A549 (cell line): ENCODE data around the gene PTPN23. TPM values are rescaled to one million over a fixed set of nuclear protein-coding genes. Genes with fewer than 3 reads are reported as not detected.

Source experiments
- ATAC-seq, 2 experiments: fragments of 200-7000 bp in 1 of 2; fragments of >200 bp in 1 of 2; cut with Nextera tagmentation in 1 of 2; cut with Tn5 transposase in 1 of 2; 3 replicates each; pipeline versions ENCODE4 v1.8.0 to v1.9.1; 2018 to 2020; ENCODE audit warnings: mild to moderate bottlenecking in 1 of 2, moderate library complexity in 1 of 2
- CTCF ChIA-PET: fragments of 300-600 bp; sonication (Branson Sonifier 250); formaldehyde crosslinking; extraction: SDS; loops from one replicate; lab custom pipeline; 2021; ENCODE audit warnings: antibody characterized with exemption, inconsistent platforms; lab: Yijun Ruan, JAX
- POLR2A ChIA-PET: fragments of 350-600 bp; formaldehyde crosslinking; extraction: SDS; loops from one replicate; lab custom pipeline; 2021; ENCODE audit warnings: antibody characterized with exemption, inconsistent platforms; lab: Yijun Ruan, JAX
- DNase-seq, 2 experiments: peaks; one replicate each; pipeline versions ENCODE4 v3.0.0 to v3.0.0-alpha.2; 2011 to 2016; ENCODE audit warnings: low read depth in 1 of 2, low spot score in 1 of 2
- FAIRE-seq: peaks from 2 replicates; lab custom pipeline; 2011; peaks lifted over from hg19 to GRCh38; lab: Jason Lieb, UNC
- H3K27ac ChIP-seq, 2 experiments: fragments of >200 bp; sonication (Bioruptor Twin); formaldehyde crosslinking; 3 replicates each; pipeline ENCODE4 v1.5.1; 2016 to 2017
- H3K4me1 ChIP-seq: fragments of >200 bp; sonication (Bioruptor Twin); formaldehyde crosslinking; 3 replicates; pipeline ENCODE4 v1.6.1; 2016
- H3K4me2 ChIP-seq: fragments of >200 bp; sonication (Bioruptor Twin); formaldehyde crosslinking; 3 replicates; pipeline ENCODE4 v1.6.1; 2016
- H3K4me3 ChIP-seq: fragments of >200 bp; sonication (Bioruptor Twin); formaldehyde crosslinking; 3 replicates; pipeline ENCODE4 v1.5.1; 2016
- H3K9me3 ChIP-seq: fragments of >200 bp; sonication (Bioruptor Twin); formaldehyde crosslinking; 3 replicates; pipeline ENCODE4 v1.6.1; 2016
- BCL3 ChIP-seq: fragments of >200 bp; sonication (Bioruptor Twin); formaldehyde crosslinking; IDR thresholded peaks from 3 replicates; pipeline ENCODE4 v1.6.1; 2016
- CBX2 ChIP-seq: fragments of 200-600 bp; sonication (generic); IDR thresholded peaks from 2 replicates; pipeline ENCODE4 v1.6.1; 2016; ENCODE audit warnings: low read depth, mild to moderate bottlenecking, borderline replicate concordance
- CBX8 ChIP-seq: fragments of 200-600 bp; sonication (generic); IDR thresholded peaks from 2 replicates; pipeline ENCODE4 v1.6.1; 2016
- CEBPB ChIP-seq, 2 experiments: fragments of >200 bp in 1 of 2; sonication (Bioruptor Twin) in 1 of 2; formaldehyde crosslinking in 1 of 2; IDR thresholded peaks; 2 replicates each; pipeline ENCODE4 v1.6.1; 2012 to 2016
- CTCF ChIP-seq: fragments of >200 bp; sonication (Bioruptor Twin); formaldehyde crosslinking; IDR thresholded peaks from 3 replicates; pipeline ENCODE4 v1.5.1; 2016
- EP300 ChIP-seq, 2 experiments: fragments of >200 bp; sonication (Bioruptor Twin); formaldehyde crosslinking; IDR thresholded peaks; 2 replicates in 1 of 2; 3 replicates in 1 of 2; pipeline ENCODE4 v1.6.1; 2016 to 2017
- FOSB ChIP-seq: fragments of 250-450 bp; sonication (Bioruptor Pico); IDR thresholded peaks from 2 replicates; pipeline ENCODE4 v1.5.0; 2020; ENCODE audit warnings: mild to moderate bottlenecking, moderate library complexity
- HDAC2 ChIP-seq: fragments of 200-600 bp; sonication (generic); IDR thresholded peaks from 2 replicates; pipeline ENCODE4 v1.6.1; 2016
- JUNB ChIP-seq: fragments of >200 bp; sonication (Bioruptor Twin); formaldehyde crosslinking; IDR thresholded peaks from 2 replicates; pipeline ENCODE4 v1.6.1; 2016
- KDM1A ChIP-seq: fragments of 200-600 bp; sonication (generic); IDR thresholded peaks from 2 replicates; pipeline ENCODE4 v1.6.1; 2016; ENCODE audit warnings: low read depth, mild to moderate bottlenecking
- MAX ChIP-seq: IDR thresholded peaks from 2 replicates; pipeline ENCODE4 v1.6.1; 2012
- MYC ChIP-seq: IDR thresholded peaks from 2 replicates; pipeline ENCODE4 v1.6.1; 2012; ENCODE audit warnings: mild to moderate bottlenecking, inconsistent platforms, low read length, improper control_type of control experiment, borderline replicate concordance
- NFE2L2 ChIP-seq: fragments of 150-350 bp; conservative IDR thresholded peaks from 2 replicates; pipeline ENCODE4 v1.6.1; 2014; ENCODE audit warnings: low read length
- NPAS2 ChIP-seq: fragments of 250-450 bp; sonication (Bioruptor Pico); IDR thresholded peaks from 2 replicates; pipeline ENCODE4 v1.8.0; 2022; ENCODE audit warnings: mild to moderate bottlenecking, moderate library complexity, borderline replicate concordance
- NR3C1 ChIP-seq: fragments of >200 bp; sonication (Bioruptor Twin); formaldehyde crosslinking; IDR thresholded peaks from 3 replicates; pipeline ENCODE4 v1.6.1; 2017
- PBX3 ChIP-seq: IDR thresholded peaks from 2 replicates; pipeline ENCODE4 v1.6.1; 2012
- PHF8 ChIP-seq: fragments of 200-600 bp; sonication (generic); IDR thresholded peaks from 2 replicates; pipeline ENCODE4 v1.6.1; 2016; ENCODE audit warnings: low read depth, mild to moderate bottlenecking, antibody characterized with exemption, moderate library complexity, borderline replicate concordance
- POLR2A ChIP-seq: IDR thresholded peaks from 2 replicates; pipeline ENCODE4 v1.6.1; 2012; ENCODE audit warnings: mild to moderate bottlenecking, low read length
- POLR2AphosphoS2 ChIP-seq: conservative IDR thresholded peaks from 2 replicates; pipeline ENCODE4 v1.6.1; 2012; ENCODE audit warnings: low read length, improper control_type of control experiment, inconsistent platforms
- RAD21 ChIP-seq, 2 experiments: fragments of >200 bp in 1 of 2; sonication (Bioruptor Twin) in 1 of 2; formaldehyde crosslinking in 1 of 2; IDR thresholded peaks in 1 of 2; conservative IDR thresholded peaks in 1 of 2; 2 replicates in 1 of 2; 3 replicates in 1 of 2; pipeline ENCODE4 v1.6.1; 2012 to 2018; ENCODE audit warnings: inconsistent platforms in 1 of 2
- RCOR1 ChIP-seq: fragments of 150-350 bp; IDR thresholded peaks from 2 replicates; pipeline ENCODE4 v1.6.1; 2014; ENCODE audit warnings: antibody characterized with exemption, low read length, low read depth
- TP53 ChIP-seq: fragments of 250-450 bp; sonication (Bioruptor Pico); IDR thresholded peaks from 2 replicates; pipeline ENCODE4 v1.5.0; 2021; ENCODE audit warnings: mild to moderate bottlenecking, moderate library complexity
- USF2 ChIP-seq: fragments of 450-650 bp; IDR thresholded peaks from 2 replicates; pipeline ENCODE4 v1.6.1; 2014; ENCODE audit warnings: antibody characterized with exemption
- ZC3H11A ChIP-seq: fragments of 450-650 bp; IDR thresholded peaks from 2 replicates; pipeline ENCODE4 v1.6.1; 2014; ENCODE audit warnings: antibody characterized with exemption, mild to moderate bottlenecking
- ZSCAN20 ChIP-seq: fragments of 250-450 bp; sonication (Bioruptor Pico); IDR thresholded peaks from 2 replicates; pipeline ENCODE4 v1.8.0; 2022; ENCODE audit warnings: mild to moderate bottlenecking, moderate library complexity
- WGBS: methylation state at CpG from one replicate; pipeline ENCODE4 v1.1.6; 2017; ENCODE audit errors: missing lambda C conversion rate; 5-methylcytosine and 5-hydroxymethylcytosine counted together
- polyA plus RNA-seq, 4 experiments: library from polyadenylated mRNA; depleted of rRNA in 3 of 4; stranded (reverse); fragments of >200 nt; fragmentation: RNase III in 1 of 4; extraction: RNeasy Plus Mini Kit Qiagen cat#74134 plus additional on column Dnase treatment in 1 of 4; gene quantifications; 2 replicates in 3 of 4; 3 replicates in 1 of 4; pipeline ENCODE4 v1.2.3, GENCODE V29; 2011 to 2017

The PTPN23 gene
- polyA plus RNA-seq, 2 of the 4 experiments (the other 2 are of a cell fraction), result 1.5 to 16.8 TPM

- no peak for DNase-seq
- H3K27ac ChIP-seq, result no peak overlapping the region
- H3K4me2 ChIP-seq, result no peak overlapping the region
- POLR2A ChIA-PET, result no interaction called here
- H3K4me1 ChIP-seq, result no peaks in the 10 kb centered on the region
- no peak overlapping the region for H3K4me3 ChIP-seq
- H3K9me3 ChIP-seq, result peaks cover 7% of the 10 kb centered on the region; the same call in 1 of the 3 replicates
- CTCF ChIA-PET, result no interaction called here
- no peak for FAIRE-seq
- WGBS, result 66% methylated on average over 3 of the region's 3 CpGs
- ATAC-seq, result peak in 1 of 2 experiments; percentile 19; a peak in 1 of 6 replicates
- no peak for TF ChIP-seq EP300 (IDR thresholded peaks at IDR 0.05)
- no peak for TF ChIP-seq KDM1A
Observed at GRCh38 chr3:47355010-47355409, 25.8 kb upstream of the PTPN23 start.

- POLR2A ChIA-PET, result no interaction called here
- whole genome bisulfite sequencing, result 96% methylated on average over 24 of the region's 31 CpGs
- Histone ChIP-seq H3K4me3 (no peak overlapping the region), H3K4me2 (no peak overlapping the region), H3K4me1 (no peaks in the 10 kb centered on the region), H3K27ac (no peak overlapping the region), H3K9me3 (peaks cover 7% of the 10 kb centered on the region; the same call in 1 of the 3 replicates)
- ATAC-seq (no peak), DNase-seq (no peak), FAIRE-seq (no peak)
- TF ChIP-seq CBX8 (no peak), HDAC2 (no peak), CBX2 (no peak), ZC3H11A (no peak), CEBPB (IDR thresholded peaks at IDR 0.05) (no peak), PHF8 (no peak), NFE2L2 (no peak), MYC (no peak), CTCF (no peak), RCOR1 (no peak), FOSB (CRISPR knock-in tag) (no peak), NPAS2 (no peak), POLR2AphosphoS2 (no peak), PBX3 (no peak), USF2 (no peak)
- CTCF ChIA-PET, result no interaction called here
Observed at GRCh38 chr3:47356201-47356600, 24.6 kb upstream of the PTPN23 start.

- TF ChIP-seq TP53, result no peak
- no peak for TF ChIP-seq JUNB
- TF ChIP-seq POLR2A, result no peak
- no peak for TF ChIP-seq BCL3
- no peak for TF ChIP-seq ZSCAN20 (CRISPR knock-in tag)
- no peak for TF ChIP-seq EP300 (IDR thresholded peaks at IDR 0.05)
- no peak for TF ChIP-seq KDM1A
- TF ChIP-seq PHF8, result no peak
- no peak for TF ChIP-seq NPAS2
- no peak for TF ChIP-seq RCOR1
- no peak for TF ChIP-seq CTCF
- TF ChIP-seq MAX, result no peak
- TF ChIP-seq RAD21 (conservative IDR thresholded peaks at IDR 0.05 in 1 of 2, IDR thresholded peaks at IDR 0.05 in 1 of 2), result no peak
- TF ChIP-seq NR3C1, result no peak
- ATAC-seq, result no peak
- ChIA-PET CTCF (interaction anchor here (0.6 kb wide), 1 partner anchor 10 kb away, joined by 5 read pairs; no protein-coding TSS in a partner anchor), POLR2A (no interaction called here)
- Histone ChIP-seq H3K9me3 (peaks cover 7% of the 10 kb centered on the region; the same call in 1 of the 3 replicates), H3K4me2 (no peak overlapping the region), H3K27ac (no peak overlapping the region), H3K4me3 (no peak overlapping the region), H3K4me1 (no peaks in the 10 kb centered on the region)
- no peak for DNase-seq
- WGBS, result 70% methylated on average over 1 of the region's 1 CpG
- FAIRE-seq, result no peak
Observed at GRCh38 chr3:47359323-47359722, 21.5 kb upstream of the PTPN23 start.
